22Rv1 (cell line): ENCODE data around the gene NIPAL3.

Source experiments
- CTCF ChIP-seq: fragments of 450-650 bp; IDR thresholded peaks from 2 replicates; pipeline ENCODE4 v1.5.1; 2017; ENCODE audit warnings: mild to moderate bottlenecking
- ZFX ChIP-seq: fragments of 450-650 bp; IDR thresholded peaks from 2 replicates; pipeline ENCODE4 v1.6.1; 2017; ENCODE audit warnings: antibody characterized with exemption, borderline replicate concordance

DNA sequence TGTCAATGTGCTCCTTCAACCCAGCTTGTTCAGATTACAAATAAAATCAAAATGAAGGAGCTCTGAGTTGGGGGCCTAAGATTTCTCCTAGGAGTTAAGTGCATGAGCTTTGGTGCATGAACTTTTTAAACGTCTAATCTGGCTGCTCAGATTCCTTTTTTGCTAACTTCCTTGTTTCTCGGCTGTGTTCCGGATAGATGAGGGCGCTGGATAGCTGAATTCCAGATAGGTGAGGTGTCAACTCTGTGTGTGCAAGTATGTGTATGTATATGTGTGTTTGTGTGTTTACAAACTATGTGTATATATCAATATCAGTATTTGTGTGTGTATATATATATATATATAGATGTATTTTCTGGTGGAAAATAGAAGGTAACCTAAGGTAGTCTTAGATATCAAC is 49.5 kb downstream of the NIPAL3 start:
- TF ChIP-seq CTCF (no peak), ZFX (no peak)
